Measurements from ENCODE around the gene GTSF1L.

DNA sequence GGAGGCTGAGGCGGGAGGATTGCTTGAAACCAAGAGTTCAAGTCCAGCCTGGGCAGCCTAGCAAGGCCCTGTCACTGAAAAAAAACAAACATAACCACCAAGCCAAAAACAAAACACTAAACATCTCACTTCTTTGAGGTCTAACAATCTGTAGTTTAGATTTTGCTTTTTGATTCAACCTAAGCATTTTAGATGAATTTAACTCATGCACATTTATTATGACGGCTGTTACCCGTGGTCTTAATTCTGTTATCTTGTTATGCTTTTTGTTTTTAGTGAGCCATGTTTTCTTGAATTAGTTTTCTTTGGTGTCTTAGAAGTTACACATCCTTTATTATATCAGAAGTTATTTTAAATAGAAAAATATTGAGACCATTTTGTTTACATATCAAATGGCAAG lies 13.8 kb upstream of the GTSF1L start:
- TF ChIP-seq, protein P1, sequence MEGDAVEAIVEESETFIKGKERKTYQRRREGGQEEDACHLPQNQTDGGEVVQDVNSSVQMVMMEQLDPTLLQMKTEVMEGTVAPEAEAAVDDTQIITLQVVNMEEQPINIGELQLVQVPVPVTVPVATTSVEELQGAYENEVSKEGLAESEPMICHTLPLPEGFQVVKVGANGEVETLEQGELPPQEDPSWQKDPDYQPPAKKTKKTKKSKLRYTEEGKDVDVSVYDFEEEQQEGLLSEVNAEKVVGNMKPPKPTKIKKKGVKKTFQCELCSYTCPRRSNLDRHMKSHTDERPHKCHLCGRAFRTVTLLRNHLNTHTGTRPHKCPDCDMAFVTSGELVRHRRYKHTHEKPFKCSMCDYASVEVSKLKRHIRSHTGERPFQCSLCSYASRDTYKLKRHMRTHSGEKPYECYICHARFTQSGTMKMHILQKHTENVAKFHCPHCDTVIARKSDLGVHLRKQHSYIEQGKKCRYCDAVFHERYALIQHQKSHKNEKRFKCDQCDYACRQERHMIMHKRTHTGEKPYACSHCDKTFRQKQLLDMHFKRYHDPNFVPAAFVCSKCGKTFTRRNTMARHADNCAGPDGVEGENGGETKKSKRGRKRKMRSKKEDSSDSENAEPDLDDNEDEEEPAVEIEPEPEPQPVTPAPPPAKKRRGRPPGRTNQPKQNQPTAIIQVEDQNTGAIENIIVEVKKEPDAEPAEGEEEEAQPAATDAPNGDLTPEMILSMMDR (IDR thresholded peaks at IDR 0.05): no peak
- no peak for TF ChIP-seq POLR2A (IDR thresholded peaks at IDR 0.05)

Measured in thyroid gland (tissue), 4 donors.